Stimulated activated CD8-positive, alpha-beta memory T cell treated with anti-CD3 and anti-CD28 coated beads, Interleukin-12 subunit alpha, Interleukin-12 subunit beta, amount 100 ng/mL, for 24 hours (primary cell): ENCODE measurements around the gene LSM3.

ENCODE experiments used
- DNase-seq: peaks from one replicate; pipeline ENCODE4 v3.0.0-alpha.2; 2020; ENCODE audit errors: extremely low read depth

LSM3 gene

DNA sequence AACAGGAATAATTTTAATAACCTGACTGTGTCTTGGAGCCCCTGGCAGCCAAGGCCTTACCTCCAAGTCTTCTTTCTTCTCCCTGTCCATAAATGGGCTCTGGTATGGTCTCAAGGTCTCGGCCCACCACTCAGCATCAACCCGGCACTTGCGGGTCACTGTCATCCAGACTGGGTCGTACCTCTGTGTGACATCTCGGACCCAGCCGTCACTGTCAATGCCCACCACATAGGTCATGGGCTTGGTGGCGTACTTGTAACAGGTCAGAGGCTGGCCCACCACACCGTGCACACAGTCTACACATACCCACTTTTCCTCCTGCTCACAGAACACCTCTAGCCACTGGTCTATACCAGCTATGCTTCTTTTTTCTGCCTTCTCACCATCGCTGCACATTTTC, 20.7 kb upstream of the LSM3 start:
- no peak for DNase-seq

DNA sequence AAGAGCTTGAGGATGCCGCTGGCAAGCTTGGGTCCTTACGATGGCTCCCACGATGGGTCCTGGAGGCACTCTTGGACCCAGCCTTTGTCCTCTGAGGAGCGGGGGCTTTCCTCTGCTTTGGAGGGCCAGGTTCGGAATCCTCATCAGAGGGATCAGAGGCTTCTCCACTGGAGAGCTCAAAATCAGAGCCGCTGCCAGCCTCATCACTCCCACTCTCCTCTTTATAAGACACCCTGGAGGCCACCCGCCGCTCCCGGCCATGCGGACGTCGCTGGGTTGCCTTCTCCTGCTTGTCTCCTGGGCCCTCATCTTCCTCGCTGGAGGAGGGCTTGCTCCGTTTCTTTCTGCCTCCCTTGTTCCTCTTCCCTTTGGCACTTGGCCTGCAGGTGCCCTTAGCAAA, 20.2 kb upstream of the LSM3 start:
- no peak for DNase-seq

DNA sequence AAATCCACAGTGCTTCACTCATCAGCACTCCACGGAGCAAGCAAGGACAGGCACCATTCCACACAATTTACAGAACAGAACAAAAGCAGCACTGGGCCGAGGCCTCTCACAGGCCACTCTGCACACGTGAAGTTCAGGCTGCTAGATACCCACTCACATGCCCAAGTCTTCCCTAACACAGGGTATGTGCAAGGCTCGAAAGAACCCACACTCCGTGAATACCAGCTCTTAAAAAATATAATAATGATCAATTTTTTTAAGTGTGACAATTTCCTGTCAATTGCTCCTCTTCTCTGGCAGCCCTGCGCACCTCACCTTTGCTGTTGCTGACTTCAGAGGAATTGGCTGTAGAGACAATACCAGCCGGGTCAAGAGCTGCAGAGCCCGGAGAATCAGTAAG, 19.2 kb upstream of the LSM3 start:
- DNase-seq: no peak

DNA sequence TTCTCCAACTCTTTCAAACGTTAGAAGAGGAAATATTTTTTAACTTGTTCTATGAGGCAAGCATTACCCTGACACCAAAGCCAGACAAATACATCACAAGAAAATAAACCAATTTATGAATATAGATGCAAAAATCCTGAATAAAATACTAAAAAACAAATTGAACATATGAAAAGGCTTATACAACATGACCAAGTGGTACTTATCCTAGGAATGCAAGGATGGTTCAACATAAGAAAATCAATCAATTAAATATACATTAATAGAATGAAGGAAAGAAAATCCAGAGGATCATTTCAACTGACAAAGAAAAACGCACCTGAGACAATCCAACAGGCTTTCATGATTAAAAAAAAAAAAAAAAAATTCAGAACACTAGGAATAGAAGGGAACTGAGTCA, 17.3 kb upstream of the LSM3 start:
- no peak for DNase-seq

DNA sequence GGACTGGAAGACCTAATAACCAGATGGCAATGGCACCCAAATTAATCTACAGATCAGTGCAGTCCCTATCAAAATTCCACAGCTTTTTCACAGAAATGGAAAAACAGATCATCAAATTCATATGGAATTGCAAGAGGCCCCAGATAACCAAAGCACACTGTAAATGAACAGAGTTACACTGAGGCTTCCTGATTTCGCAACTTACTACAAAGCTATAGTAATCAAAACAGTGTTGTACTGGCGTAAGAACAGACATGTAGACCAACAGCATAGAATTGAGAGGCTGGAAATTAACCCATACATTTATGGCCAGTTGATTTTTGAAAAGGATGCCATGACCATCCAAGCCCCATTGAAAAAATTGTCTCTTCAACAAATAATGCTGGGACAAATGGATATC, 16.4 kb upstream of the LSM3 start:
- no peak for DNase-seq

DNA sequence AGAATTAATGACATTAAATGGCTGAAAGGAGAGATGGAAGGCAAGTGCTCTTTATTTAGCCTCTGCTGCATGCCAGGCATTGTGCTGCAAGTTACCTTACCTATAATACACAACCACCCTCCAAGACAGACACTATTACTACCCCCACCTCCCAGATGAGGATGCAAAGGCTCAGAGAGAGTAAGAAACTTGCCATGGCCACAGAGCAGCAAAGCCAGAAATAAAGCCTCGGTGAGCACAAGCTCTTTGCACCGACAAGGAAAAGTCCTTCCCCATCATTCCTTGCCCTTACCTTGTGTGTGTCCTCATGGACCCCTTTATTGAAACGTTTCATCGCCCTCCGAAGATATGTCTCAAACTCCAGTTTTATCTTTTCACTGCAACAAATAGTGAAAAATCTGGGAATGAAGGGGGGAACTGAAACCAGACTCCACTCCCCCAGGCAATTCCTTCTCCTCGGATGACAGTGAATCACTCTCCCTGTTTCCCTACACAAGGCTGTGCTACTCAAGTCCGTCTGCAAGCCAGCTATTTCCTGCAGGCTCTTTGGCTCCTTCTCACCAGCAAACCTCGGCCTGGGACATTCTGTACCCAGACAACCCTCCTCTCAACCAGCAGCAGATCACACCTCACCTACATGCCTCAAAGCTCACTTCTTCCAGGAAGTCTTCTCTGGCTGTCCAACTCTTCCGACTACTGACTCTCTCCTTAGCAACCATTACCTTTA, 11.6 kb upstream of the LSM3 start:
- no peak for DNase-seq

DNA sequence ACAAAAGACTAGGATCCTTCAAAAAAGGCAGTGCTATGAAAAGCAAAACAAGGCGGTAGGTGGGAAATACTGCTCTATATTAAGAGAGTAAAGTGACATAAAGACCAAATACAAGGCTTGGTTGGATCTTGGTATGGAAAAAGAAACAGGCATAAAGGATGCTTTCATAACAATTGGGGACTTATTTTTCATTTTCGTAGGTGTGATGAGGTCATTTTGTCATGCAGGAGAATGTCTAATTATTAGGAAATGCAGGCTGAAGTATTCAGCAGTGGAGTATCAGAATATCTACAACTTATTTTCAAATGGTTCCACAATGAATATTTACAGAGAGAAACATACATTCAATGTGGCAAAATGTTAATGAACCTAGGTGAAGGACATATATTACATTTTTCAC, 9.2 kb upstream of the LSM3 start:
- no peak for DNase-seq

DNA sequence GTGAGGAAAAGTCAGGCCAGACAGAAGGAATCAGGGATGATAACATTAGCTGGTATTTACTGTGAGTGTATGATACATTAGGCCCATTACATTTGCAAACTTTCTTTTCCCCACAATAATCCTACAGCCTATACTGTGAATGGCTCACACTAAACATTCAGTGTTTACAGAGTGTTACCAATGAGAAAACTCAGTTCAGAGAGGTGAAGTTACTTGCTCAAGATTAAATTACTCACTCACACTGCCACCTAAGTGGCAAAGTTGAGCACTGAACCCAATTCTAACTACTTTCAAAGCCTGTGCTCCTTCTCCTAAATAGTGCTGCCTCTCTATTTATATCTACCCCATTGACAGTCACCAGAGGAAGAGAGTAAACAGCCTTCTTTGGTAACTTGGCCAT, 8.7 kb upstream of the LSM3 start:
- no peak for DNase-seq

DNA sequence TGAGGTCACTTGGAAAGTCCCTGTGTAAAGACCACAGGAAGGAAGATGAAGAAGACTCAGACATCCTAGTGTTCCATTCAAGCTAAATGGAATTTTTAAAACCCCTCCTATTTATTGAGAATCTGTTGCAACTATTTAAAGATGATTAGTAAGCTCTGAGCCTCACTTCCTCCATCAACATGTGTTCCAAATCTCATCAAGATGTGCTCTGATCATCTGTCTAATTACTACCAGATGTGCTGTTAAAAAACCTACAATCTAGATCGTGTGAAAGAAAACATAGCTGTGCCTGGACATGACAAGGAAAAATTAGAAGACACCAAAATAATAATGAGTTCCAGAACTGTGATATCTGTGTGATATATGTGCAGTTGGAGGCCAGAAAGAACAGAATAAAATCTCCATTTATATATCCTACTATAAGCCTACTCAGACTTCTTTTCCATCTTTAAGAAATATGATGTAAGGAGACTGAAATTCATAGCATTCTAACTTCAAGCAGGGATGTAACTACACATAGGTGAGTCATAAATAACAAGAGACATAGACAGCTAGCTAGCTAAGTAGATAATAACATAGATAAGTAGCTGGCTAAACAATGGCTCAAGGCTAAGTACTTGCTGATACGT, 8.0 kb upstream of the LSM3 start:
- no peak for DNase-seq

DNA sequence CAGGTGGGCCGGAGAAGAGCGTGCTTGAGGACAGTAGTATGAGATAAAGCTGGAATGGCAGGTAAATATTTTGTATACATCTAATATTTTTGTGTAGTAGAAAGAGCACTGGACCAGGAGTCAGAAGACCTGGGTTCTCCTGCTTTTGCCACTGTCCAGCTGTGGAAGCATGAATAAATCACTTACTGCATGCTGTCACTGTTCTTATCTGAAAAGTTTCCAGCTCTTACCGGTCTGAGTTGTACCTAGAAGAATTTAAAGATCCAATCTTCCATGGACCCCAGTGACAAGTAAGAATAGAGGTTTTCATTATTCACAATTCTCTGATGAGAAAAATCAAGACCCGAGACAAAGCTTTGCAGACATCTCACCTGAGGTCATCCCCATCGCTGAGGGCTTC, 6.1 kb upstream of the LSM3 start:
- no peak for DNase-seq

DNA sequence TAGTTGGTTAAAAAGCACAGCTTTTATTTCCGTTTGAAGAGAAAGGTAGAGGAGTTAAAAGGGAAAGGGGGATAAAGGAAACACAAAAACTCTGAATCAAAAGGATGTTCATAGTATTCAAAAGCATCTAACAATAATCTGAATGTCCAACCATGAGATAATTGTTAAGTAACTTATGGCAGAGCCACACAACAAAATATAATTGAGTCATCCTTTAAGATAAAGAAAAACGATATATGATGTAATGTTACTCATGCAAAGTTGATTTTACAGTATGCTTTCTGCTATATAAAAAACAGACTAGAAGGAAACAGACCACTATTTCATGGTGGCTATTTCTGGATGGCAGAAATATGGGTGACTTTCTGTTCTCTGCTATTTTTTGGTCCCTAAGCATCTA, 4.1 kb upstream of the LSM3 start:
- DNase-seq: no peak

DNA sequence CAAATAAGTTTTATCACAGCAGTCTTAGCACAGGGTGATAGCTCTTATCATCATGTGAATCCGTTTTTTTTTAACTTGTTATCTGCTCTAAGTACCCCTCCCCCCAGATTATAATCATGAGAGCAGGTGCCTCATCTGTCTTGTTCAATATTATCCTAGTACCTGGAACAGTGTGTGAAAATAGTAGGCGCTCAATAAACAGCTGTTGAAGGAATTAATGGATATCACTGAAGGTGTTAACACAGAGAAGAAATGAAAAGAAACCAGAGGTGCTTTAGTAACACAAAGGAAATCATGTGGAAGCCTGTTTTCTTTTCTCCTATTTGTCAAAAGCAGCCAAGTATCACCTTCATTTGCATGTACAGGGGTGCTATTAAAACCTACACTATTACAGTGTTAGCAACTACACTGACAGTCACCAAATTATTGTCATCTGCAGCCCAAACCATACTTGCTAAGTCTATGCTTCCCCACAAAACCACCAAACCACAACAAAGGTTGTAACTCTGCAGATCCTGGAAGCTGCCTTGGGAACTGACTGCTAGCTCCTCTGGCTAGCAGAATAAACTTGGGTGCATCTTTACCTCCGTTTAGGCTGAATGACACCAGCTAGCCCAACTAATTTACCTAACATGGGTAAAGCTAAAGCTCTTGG, 3.1 kb upstream of the LSM3 start:
- no peak for DNase-seq

DNA sequence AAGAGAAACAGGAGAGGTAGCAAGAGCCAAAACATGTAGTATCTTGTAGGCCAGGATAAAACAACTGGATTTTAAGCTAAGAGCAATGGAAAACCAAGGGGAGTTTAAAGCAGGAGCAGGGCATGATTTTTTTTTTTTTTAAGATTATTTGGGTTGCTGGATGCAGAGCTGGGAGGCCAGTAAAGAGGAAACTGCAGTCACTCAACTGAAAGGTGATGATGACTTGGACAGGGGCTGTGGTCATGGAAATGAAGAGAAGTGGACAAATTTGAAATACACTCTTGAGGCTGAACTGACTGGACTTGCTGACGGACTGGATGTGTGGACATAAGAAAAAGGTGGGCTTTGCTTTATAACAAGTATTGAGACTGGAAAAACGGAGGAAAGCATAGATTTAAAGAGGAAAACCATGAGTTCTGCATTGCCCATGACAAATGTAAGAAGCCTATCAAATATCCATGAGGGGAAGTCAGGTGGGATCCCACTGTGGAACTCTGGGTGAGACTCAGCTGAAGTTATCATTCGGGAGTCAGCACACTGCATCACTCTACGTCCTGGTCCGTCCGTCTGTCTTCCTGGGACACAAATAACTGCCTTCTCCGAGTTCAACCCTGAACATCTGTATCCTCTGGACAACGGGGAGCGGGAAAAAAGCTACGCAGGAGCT, 904 bp upstream of the LSM3 start:
- no peak for DNase-seq

DNA sequence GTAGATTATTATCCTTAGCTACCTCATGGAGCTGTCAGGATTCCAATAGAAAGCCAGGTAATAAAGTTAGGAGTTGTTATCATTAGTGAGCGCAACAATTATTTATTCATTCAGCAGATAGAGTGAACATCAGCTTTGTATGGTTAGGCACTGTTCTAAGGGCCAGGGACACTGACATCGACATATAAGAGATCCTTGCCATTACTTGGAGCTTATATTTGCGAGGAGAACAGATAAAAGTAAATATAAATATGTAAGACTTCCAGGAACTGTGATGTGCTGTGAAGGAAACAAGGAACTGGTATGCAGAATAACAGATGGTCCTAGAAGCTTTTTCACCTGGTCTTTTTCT, 473 bp downstream of the LSM3 start:
- DNase-seq: no peak

DNA sequence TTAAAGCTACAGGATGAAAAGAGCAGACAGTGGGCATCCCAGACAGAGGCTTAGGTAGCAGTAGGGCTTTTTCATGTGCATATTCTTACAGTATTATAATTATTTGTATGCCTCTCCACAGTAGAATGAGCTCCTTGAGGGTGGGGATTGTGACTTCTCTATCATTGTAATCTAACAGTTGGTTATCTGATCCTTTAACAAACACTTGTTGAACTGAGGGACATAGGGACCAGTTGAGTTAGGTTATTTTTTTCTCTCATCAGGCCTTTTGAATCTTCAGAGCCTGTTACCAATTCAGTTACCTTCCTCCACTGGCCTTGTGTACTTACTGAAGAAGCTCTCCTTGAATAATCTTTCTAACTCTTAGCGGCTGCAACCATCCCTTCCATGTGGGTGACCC, 1.2 kb downstream of the LSM3 start:
- DNase-seq: no peak

DNA sequence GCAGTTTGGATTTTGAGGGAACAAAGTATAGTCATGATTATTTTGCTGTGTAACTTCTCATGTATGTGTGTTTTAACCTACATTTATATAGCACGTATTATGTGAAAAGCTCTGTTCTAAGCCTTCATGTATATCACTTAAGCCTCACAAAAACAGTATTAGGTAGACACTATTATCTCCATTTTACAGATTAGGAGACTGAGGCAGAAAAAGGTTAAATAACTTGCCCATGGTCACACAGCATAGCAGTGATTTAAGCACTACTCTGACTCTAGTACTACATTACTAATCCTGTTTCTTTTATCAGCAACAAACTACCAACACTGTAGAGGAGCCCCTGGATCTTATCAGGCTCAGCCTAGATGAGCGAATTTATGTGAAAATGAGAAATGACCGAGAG, 2.6 kb downstream of the LSM3 start:
- DNase-seq: no peak

DNA sequence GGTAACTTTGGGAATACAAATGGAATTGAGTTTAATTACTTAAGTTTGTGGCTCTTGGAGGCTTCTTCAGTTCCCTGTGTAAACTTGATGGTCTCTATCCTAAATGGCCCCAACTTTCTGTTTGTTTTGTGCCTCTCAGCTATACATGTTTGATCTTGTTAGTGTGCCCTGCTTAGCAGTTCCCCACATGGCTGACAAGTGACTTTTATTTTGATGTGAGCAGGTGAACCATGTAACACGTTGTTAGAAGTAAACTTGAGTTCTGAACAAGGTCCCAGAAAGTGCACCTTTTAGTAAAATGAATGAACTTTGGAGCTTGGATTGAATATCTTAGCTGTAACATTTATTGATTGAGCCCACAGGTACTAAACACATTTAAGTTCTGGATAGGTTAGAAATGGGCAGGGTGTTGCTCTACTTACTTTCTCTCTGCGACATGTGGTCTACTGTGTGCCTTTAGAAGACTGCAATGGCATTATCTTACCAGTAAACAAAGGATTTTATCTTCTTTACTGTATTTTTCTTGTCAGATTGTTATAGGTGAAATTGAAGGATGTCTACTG, 4.5 kb downstream of the LSM3 start:
- DNase-seq: no peak

DNA sequence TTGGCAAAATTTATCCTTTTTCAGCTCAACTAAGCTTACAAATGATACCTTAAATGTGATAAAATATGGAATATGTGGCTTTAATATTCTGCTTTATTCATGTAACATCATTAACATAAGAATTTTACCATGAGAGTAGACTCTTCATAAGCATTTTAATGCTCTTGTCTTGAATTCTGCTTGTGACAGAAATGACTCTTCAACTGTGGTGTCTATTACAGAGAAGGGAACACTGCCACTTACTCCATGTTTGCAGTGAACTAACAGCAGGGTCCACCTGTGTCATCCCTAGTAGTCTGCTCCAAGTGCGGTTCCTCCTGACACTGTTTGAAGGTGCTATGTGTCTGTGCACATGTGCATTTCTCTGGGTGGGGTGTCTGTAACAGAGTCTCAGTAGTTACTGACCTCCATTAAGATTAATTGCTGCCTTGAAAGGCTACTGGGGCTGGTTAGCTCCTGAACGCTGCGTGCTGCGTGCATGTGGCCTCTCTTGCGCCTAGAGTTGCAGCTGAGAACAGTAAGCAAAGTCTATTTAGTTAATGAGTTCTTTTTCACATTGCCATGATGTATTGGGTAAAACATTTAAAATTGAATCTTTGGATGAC, 8.3 kb downstream of the LSM3 start:
- DNase-seq: no peak

DNA sequence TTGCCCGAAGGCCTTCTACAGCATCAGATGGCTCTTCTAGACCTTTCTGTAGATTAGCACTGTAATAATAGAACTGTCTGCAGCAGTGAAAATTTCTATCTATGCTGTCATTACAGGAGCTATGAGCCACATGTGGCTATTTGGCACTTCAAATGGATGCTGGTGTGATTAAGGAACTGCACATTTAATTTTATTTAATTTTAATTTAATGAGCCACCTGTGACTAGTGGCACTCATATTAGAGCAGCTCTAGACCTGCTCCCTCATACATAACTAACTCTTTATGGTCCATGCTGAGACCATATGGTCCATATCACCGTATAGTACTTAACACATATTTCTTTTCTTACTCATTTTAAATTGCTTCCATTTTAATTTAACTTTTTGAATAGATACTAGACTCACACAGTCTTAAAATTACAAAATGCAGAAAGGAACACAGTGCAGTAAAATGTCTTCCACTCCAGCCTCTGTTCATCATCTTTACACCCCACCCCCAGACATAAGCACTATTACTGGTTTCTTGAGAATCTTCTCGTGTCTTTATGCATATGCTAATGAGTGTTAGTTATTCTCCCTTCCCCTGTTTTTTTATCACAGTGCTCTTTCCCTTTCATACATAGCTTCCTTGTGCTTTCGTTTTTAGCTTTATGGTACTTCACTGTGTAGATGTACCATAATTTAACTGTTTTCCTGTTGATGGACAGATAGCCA, 9.6 kb downstream of the LSM3 start:
- no peak for DNase-seq

DNA sequence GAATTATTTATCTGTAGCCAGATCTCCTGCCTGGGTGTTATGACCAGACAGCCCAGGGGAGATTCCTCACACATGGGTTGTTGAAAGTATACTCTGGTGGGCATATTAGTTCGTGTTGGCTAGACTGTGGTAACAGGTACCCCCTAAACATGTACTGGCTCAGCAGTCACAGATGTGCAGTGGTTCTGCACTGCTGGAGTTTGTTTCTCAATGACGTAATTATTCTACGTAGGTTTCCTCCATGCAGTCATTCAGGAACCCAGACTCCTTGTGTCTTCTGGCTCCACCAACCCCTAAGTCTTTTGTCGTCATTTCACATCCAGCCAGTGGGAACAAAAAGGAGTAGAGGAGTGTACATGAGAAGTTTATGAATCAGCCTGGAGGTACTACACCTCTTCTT, 16.2 kb downstream of the LSM3 start:
- DNase-seq: no peak

DNA sequence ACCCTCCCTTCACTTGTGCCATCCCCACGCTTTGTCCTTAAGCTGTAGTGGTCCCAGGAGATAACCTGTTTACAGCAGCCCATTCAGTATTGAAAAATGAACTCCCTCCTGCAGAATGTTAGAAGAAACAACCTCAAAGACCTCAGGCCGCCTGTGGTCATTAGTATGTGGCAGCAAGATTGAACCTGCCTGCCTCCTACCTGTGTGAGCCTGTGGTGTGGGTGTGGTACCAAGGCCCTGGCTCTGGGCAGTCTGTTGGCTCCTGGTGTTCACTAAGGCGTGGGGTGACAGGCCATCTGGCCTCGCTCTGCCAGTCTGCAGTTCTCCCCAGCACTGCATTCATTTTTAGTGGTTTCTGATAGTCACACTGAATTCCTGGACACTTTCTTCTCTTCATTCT, 21.0 kb downstream of the LSM3 start:
- no peak for DNase-seq

DNA sequence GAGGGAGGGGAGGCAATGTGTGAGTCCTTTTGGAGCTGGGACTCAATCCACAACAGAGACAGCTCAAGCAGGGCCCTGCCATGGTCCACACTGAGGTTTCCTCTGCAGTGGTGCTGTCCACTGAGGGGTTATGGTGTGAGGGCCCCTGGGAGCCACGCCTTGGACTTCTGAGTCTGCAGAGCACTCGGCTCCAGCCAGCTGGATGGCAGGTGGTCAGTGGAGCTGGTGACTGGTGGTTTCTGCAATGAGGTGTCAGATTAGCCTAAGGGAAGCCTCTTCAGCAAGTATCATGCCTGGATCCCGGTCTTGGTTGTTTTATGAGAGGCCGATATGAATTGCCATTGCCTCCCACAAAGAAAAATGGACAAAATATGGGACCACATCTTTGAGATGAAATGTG, 21.7 kb downstream of the LSM3 start:
- no peak for DNase-seq
